Cardiac fibroblast (primary cell): ENCODE data around the gene TMEM209.

Source experiments
- DNase-seq, 2 donors: peaks; one replicate each; pipeline versions ENCODE4 v3.0.0 to v3.0.0-alpha.2; 2010; ENCODE audit warnings: low read depth in 2 of 2
- H3K4me3 ChIP-seq, 2 donors: replicated peaks in 1 of 2; 1 replicate in 1 of 2; 2 replicates in 1 of 2; pipeline ENCODE4 v1.5.1; 2011; ENCODE audit warnings: low read depth in 2 of 2, low read length in 2 of 2, mild to moderate bottlenecking in 2 of 2, moderate library complexity in 1 of 2
- CTCF ChIP-seq: IDR thresholded peaks from one replicate; pipeline ENCODE4 v1.5.1; 2011; ENCODE audit warnings: low read depth, mild to moderate bottlenecking, low read length, inconsistent platforms

Gene TMEM209

GRCh38 chr7:130142654-130143333 is 62.4 kb downstream of the TMEM209 start:
- DNase-seq, result no peak
- H3K4me3 ChIP-seq, result no peak overlapping the region
- no peak for TF ChIP-seq CTCF

- H3K4me3 ChIP-seq, result peak overlapping the region; percentile 34 to 37
- no peak for DNase-seq
- TF ChIP-seq CTCF, result no peak
These were observed 63.1 kb downstream of the TMEM209 start for GRCh38 chr7:130141884-130142653.

- H3K4me3 ChIP-seq, result peak overlapping the region; percentile 34 to 37
- no peak for TF ChIP-seq CTCF
- DNase-seq, result peak; percentile 72 to 86
These were observed 63.9 kb downstream of the TMEM209 start for GRCh38 chr7:130141161-130141883.

GRCh38 chr7:130140551-130141160 is 64.5 kb downstream of the TMEM209 start:
- no peak for DNase-seq
- TF ChIP-seq CTCF, result no peak
- H3K4me3 ChIP-seq, result no peak overlapping the region

- DNase-seq, result no peak
- no peak overlapping the region for H3K4me3 ChIP-seq
- no peak for TF ChIP-seq CTCF
These were observed 65.8 kb downstream of the TMEM209 start for GRCh38 chr7:130139193-130139960.

- H3K4me3 ChIP-seq, result no peak overlapping the region
- DNase-seq, result no peak
- TF ChIP-seq CTCF, result no peak
These were observed 68.0 kb downstream of the TMEM209 start for GRCh38 chr7:130137207-130137606.
